Measurements from ENCODE around the gene SLC4A9.

Gene SLC4A9

DNA sequence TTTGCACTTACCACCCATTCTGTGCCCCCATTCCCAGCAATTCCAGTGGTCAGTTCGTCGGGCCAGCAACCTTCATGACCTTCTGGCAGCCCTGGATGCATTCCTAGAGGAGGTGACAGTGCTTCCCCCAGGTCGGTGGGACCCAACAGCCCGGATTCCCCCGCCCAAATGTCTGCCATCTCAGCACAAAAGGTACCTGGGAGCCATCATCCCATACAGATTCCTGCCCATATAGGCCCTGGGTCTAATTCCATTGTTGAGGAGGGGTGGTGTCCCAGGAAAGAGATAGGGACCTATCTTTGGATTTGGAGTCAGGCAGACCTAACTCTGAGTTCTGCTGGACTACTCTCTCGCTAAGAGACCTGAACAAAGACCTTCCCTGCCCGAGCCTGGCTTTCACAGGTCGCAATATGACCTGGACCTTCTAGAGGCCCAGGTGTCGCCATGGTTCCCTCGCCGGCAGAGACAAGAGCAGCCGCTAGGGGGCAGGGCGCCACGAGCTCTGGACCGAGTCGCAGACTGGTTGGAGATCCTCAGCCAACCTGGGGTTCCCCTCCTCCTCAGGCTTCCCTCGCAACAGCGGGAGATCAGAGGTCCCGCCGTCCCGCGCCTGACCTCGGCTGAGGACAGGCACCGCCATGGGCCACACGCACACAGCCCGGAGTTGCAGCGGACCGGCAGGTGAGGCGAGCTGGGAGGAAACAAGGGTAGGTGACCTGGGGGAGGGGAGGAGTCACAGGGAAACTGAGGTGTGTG lies 3.1 kb downstream of the SLC4A9 start:
- DNase-seq, result peak; percentile 79

DNA sequence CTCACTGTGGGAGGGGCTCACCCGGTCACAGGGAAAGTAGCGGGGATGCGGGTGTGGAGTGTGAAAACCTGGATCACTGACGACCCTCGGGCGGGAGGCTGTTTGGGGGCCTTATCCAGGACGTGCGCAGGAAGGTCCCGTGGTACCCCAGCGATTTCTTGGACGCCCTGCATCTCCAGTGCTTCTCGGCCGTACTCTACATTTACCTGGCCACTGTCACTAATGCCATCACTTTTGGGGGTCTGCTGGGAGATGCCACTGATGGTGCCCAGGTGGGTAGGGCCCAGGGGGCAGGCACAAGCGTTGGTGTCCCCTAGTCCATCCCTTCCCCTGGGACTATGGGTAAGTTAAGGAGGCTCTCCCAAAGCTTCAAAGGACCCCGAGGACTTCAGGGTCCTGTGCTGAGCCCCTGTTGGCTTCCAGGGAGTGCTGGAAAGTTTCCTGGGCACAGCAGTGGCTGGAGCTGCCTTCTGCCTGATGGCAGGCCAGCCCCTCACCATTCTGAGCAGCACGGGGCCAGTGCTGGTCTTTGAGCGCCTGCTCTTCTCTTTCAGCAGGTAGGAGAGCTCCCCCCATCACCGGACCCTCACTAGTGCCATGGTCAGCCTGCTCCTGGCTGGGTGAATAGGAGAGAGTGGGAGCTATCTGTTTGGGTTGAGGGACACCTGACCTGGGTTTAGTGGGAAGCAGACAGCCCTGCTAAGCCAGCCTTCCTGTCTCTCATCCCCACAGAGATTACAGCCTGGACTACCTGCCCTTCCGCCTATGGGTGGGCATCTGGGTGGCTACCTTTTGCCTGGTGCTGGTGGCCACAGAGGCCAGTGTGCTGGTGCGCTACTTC lies 3.9 kb downstream of the SLC4A9 start:
- DNase-seq, result no peak

DNA sequence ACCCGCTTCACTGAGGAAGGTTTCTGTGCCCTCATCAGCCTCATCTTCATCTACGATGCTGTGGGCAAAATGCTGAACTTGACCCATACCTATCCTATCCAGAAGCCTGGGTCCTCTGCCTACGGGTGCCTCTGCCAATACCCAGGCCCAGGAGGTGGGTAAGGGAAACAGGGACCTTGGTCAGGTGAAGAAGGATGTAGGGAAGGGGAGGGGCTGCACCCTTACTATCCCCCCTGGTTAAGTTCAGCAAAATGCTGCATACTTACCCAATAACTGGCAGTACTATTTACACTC lies 4.4 kb downstream of the SLC4A9 start:
- DNase-seq, result no peak

DNA sequence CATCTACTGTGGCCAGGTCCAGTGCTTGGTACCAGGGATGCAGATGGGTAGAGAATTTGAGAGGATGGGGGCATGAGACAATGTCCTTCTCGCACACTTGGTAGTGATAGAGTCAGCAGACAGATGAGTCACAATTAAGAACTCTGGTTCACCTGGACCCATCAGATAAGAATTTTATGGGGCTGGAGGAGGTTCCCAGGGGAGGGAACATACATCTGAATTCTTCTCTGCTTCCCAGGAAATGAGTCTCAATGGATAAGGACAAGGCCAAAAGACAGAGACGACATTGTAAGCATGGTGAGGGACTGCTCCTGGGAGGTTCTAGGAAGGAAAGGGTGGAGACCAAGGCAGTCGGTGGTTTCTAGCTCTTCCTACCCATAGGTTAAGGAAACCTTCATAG lies 5.3 kb downstream of the SLC4A9 start:
- no peak for DNase-seq

DNA sequence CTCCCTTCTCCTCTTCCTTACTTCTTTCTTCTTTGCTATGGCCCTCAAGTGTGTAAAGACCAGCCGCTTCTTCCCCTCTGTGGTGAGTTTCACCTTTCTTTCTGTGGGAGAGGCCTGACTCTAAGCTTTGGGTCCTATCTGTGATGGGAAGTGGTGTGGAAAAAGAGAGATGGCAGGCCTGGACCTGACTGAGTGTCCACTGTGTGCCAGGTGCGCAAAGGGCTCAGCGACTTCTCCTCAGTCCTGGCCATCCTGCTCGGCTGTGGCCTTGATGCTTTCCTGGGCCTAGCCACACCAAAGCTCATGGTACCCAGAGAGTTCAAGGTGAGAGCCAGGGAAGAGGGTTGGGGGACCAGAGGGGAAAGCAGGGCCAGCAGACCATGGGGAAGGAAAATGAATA lies 5.9 kb downstream of the SLC4A9 start:
- DNase-seq, result no peak

DNA sequence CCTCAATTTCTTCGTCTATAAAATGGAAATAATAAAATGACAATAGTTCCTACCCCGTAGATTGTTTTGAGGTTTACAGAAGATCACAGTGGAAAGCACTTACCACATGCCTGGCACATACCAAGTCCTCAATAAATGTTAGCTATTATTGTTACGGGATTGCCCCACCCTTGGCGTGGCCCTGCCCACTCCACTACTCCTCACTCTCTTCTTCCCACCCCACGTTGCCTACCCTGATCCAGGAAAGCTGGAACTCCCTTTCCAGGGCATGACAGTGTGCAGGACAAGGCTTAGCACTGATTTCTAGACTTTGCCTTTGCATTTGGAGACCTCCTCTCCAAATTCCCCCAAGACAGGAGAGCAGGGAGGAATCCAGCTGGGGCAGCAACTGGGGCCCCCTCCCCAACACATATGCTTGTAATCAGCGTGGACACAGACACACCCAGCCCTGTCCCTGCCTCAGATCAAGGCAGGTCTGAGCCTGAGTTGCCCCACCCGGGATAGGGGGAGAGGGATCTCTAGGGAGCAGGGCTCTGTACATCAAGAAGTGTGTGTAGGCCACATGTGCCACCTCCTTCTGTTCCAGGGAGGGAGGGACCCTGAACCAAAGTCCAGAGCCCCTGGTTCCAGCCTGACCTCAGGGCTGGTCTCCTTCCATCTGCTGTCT lies 6.7 kb downstream of the SLC4A9 start:
- no peak for DNase-seq

DNA sequence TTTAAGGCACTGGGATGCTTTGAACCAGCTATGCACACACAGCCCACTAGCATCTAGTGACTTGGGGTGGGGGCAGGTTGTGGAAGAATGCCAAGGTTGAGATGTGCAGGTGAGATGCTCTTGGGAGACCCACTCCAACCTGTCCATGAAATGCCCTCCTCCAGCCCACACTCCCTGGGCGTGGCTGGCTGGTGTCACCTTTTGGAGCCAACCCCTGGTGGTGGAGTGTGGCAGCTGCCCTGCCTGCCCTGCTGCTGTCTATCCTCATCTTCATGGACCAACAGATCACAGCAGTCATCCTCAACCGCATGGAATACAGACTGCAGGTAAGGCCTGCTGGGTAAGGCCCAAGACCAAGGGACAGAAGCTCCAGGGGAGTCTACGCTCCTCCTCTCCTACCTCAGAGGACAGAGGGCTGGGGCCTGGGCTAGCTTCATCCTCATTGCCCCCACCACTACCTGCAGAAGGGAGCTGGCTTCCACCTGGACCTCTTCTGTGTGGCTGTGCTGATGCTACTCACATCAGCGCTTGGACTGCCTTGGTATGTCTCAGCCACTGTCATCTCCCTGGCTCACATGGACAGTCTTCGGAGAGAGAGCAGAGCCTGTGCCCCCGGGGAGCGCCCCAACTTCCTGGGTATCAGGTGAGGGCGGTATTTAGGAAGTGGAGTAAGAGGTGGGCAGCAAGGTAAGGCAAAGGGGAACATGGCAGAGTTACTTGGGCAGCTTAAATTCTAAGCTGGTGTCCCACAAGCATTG lies 7.4 kb downstream of the SLC4A9 start:
- no peak for DNase-seq

DNA sequence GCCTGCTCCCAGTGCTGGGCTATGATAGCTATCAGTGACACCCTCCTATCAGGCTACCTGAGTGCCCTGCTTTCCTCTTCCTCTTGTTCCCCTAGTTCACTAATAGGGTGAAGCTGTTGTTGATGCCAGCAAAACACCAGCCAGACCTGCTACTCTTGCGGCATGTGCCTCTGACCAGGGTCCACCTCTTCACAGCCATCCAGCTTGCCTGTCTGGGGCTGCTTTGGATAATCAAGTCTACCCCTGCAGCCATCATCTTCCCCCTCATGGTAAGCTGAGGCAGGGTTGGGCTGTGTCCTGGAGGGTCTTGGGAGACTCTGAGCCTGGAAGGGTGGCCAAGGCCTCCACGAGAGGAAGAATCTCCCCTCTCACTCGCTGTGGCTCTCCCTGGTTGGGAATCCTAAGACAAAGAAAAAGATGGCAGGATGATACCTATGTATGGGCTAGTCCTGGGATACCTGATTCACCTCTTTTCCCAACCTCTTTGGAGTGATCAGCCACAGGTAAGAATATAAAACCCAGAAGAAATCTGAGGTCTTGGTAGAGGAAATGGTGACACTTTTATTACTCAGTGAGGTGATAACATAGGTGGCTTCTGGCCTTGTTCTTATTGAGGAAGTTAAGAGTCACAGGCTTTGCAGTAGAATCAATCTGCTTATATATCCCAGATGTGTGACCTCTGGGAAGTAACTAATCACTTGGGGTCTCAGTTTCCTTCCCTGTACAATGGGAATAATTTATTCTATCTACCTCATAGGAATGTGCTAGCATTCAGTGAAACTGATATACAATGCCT lies 11.6 kb downstream of the SLC4A9 start:
- DNase-seq, result no peak

DNA sequence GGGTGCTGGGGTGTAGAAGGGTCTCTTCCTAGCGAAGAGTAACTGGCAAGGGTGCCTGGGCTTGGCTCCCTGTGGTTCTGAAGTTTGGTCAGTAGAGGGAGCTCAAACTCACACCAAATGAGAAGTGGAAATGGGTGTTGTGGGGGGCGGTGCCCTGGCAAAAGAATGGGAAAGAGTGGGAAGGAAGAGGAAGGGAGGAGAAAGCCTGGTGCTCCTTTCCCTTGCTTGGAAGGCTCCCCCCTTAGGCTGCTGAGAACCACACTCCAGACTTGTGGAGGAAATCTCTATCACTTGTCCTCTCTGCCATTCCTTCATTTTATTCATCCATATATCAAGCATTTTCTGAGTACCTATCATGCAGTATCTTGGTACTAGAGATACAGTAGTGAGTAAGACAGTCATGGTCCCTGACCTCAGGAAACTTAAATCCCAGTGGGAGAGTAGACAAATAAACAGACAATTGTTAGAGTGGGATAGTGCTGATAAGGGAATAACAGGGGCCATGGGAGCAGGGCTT lies 13.0 kb downstream of the SLC4A9 start:
- DNase-seq, result peak; percentile 84

DNA sequence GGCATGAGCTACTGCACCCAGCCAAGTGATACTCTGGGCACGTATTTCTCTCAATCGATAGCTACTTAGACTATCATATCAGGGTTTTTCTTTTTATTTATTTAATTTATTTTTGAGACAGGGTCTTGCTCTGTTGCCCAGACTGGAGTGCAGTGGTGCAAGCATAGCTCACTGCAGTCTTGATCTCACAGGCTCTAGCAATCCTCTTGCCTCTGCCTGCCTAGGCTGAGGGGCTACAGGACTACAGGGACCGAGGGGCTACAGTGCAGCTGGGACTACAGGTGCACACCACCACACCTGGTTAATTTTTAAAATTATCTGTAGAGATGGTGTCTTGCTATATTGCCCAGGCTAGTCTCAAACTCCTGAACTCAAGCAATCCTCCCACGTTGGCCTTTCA lies 21.4 kb downstream of the SLC4A9 start:
- no peak for DNase-seq

DNA sequence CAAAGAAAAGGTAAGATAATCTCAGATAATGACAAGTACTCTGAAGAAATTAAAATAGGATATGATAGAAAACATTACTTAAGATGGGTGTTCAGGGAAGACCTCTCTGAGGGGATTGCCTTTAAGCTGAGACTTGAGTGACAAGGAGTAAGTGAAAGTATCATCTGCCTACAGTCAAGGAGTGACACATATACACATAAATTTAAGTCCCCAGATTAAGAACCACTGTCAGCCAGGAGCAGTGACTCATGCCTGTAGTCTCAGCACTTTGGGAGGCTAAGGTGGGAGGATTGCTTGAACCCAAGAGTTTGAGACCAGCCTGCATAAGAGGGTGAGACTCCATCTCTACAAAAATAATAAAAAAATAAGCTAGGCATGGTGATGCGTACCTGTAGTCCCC lies 22.0 kb downstream of the SLC4A9 start:
- no peak for DNase-seq

DNA sequence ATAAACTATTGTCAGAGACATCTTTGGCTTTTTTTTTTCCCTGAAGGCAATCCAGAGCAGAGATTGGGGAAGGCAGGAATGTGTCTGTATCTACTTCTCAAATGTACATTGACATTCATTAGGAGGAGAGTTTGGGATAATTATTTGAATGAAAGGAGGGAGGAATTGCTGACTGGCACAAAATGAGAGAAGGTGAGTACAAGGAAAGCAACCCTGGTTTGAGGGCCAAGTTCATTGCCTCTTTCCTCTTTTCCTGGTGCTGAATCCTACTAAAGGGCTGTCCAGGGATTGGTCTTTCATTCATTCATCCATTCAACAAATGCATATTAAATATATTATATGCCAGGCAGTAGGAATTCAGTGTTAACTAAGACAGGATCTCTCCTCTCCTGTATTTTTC lies 22.9 kb downstream of the SLC4A9 start:
- DNase-seq, result no peak

DNA sequence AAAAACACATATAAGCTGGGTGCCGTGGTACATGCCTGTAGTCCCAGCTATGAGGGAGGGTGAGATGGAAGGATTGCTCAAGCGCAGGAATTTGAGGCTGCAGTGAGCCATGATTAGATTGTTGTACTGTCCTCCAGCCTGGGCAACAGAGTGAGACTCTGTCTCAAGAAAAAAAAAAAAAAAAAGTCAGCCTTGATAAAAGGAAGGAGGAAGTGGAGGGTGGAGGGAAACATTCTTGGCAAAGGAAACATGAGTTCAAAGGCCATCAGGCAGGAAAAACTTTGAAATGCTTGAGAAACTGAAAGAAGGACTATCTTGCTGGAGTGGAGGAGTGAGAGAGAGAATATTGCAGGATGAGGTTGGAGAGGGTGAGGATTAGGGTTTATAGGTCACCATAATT lies 23.3 kb downstream of the SLC4A9 start:
- DNase-seq, result no peak

DNA sequence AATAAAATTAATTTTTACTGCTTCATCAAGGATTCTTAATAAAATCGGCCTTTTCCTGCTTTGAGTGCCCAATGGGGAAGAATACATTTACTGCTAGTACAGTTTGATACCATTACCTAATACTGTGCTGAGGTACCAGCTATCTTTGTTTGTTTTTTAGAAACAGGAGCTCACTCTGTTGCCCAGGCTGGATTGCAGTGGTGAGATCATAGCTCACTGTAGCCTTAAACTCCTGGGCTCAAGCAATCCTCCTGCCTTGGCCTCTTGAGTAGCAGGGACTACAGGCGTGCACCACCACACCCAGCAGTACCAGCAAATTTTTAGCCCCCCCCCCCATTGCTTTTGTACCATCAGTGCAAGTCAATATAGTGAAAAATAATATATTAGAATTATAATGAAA lies 28.1 kb downstream of the SLC4A9 start:
- DNase-seq, result no peak

DNA sequence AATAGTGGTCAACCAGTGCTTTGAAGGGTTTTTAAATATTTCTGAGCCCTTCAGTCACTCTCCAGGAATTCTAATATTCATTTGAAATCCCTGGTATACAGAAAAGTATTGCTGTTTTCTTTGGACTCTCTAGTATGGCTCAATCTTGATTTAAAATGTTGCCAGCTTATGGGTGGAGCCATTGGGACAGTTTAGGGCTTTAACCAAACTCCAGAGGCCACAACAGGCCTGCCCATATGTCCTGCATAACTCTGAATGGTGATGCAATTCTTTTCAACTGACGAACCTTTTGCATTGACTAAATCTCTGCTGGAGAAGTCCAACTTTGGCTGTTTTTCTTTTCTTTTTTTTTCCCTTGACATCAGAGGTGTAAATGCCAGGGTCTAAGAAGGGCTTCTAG lies 31.3 kb downstream of the SLC4A9 start:
- no peak for DNase-seq

DNA sequence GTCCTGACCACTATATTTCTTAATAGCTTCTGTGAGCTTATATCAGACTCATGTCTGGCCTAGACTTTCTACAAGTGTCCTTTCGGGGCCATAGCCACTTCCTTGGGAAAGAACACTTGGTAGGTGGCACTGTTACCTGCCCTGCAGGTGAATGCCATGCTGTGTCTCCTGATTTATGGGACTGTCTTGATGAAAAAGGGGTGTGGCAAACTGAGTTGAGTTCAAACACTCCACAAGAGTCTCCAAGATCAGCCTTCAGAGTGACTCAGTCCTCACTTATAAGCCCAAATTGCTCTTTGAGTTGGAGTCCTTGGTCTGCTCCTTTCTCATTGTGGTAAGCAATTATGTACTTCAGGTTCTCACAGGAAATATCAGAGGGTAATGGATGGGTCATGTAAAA lies 31.7 kb downstream of the SLC4A9 start:
- DNase-seq, result no peak

DNA sequence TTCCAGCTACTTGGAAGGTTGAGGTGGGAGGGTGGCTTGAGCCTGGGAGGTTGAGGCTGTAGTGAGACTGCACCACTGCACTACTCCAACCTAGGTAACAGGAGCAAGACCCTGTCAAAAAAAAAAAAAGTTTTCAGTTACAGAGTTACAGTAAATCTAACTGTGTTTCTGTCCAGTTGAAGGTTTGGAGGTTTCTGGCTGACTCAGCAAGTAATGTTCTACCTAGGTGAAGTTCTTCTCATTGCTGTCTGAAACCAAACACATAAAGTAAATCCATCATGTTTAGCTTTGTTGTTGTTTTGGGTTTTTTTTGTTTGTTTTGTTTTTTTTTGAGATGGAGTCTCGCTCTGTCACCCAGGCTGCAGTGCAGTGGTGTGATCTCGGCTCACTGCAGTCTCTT lies 33.7 kb downstream of the SLC4A9 start:
- DNase-seq, result no peak

DNA sequence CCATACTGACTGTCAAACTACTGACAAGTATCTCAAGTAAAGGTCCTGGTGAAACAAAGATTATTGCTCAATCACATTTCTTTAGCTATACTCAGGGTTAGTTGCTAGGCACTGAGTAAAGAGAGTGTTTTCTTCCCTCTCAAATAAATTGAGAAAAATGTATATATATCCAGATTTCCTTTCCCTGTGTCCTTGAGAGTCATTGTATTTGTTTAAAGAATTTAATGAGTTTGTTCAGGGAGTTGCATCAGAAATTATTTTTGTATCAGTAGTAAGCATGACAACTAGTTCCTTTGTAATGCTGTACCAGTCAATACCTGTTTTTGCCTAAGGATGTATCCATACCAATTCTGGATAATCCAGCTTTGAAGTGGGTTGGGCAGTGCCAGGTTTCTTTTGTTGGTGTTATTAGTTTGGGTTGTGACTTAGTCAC lies 38.4 kb downstream of the SLC4A9 start:
- DNase-seq, result no peak

DNA sequence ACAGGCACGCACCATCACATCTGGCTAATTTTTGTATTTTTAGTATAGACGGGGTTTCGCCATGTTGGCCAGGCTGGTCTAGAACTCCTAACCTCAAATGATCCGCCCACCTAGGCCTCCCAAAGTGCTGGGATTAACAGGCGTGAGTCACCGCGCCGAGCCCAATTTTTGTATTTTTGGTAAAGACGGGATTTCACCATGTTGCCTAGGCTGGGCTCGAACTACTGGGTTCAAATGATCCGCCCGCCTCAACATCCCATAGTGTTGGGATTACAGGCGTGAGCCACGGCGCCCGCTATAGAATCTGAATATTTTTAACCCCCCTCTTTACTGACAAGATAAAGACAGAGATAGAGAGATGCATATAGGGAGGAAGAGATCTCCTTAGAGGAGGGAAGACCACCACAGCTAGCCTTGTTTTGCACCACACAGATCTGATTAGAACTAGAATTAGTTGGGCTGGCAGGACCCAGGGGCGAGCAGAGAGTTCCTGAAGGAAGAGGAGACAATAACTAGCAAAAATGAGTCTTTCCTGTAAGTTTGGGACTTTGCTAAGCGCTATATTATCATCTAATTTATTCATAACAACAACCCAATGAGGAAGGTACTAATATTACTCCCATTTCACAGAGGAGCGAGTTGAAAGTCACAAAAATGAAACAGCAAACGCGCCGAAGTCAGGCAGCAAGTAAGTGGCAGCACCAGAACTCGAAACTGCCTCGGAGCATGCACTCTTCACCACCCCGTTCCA lies 40.2 kb downstream of the SLC4A9 start:
- no peak for DNase-seq

DNA sequence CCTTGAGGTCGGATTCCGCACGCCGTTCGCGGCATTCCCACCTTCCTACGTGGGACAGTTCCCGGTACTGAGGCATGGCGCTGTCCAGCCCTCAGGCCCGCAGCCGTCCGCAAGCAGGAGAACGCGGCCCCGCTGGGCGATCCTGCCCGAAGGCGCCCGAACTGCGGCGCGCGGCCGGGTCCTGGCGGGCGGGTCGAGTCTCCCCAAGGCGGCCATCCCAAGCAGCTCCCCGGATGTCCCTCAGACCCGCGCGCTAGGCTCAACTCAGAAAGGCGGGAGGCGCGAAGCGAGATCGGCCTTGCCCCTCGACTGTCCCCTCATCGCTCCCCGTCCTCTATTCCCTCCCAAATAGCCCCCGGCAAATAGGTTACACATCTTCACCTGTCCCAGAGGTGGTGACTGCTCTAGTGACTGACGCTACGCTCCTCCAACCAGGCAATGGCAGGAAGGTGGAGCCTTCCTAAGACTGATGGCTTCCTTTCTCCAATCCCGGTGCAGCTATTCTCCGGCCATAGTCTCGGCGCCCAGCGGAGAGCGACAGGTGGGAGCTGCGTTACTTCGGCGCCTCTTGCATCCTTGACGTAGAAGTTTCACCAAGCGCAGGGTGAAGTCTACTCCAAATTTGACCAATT lies 40.9 kb downstream of the SLC4A9 start:
- peak; percentile 92 for DNase-seq
